Pons (tissue), 1 donor: ENCODE data around the gene GLI1.

Source experiments
- DNase-seq: peaks from one replicate; pipeline ENCODE4 v3.0.0-alpha.2; 2016; ENCODE audit warnings: low spot score

GLI1 gene

DNA sequence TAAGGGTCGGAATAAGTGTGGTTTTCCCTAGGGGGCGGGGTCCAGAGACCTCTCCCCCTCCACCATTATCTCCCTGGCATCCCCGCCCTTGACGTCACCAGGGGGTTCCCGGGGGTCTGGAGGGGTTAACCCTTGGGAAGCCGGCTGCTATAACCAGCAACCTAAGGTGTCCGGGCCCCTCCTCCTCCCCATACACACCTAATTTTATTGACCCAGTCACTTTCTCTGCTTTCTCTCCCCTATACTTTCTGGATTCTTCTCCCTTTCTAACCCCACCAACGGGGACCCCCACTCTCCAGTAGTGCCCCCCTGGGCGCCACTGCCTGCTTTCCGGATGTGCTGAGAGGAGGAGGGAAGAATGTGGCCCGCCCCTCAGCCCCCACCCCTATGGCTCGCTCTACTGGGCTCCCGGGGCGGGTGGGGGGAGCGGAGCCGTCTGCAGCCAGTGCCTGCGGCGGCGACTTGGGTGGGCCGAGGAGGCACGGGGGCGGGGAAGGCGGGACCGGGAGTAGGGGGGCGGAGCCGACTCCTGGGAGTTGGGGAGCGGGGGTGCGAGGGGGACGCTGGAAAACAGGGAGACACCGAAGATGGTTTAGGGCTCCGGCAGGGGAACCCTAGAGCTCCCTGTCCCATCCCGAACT lies 1.8 kb downstream of the GLI1 start:
- no peak for DNase-seq

GRCh38 chr12:57461917-57462250 lies 2.3 kb downstream of the GLI1 start:
- no peak for DNase-seq

GRCh38 chr12:57462251-57462911 lies 2.8 kb downstream of the GLI1 start:
- DNase-seq, result peak; percentile 77

DNA sequence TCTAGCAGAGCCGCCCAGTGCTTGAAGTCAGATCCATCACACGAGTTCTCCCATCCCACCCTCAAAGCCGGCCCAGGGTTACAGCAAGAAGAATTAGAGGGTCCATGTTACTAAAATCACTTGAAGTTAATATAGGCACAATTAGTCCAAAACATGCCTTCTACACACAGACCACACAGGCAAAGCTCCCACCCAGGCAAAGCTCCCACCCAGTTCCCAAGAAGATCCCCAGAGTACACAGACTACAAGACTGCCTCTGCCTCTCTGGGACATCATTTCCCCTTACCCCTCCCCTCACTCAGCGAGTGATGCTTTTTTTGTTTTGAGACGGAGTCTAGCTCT lies 3.3 kb downstream of the GLI1 start:
- DNase-seq, result no peak

DNA sequence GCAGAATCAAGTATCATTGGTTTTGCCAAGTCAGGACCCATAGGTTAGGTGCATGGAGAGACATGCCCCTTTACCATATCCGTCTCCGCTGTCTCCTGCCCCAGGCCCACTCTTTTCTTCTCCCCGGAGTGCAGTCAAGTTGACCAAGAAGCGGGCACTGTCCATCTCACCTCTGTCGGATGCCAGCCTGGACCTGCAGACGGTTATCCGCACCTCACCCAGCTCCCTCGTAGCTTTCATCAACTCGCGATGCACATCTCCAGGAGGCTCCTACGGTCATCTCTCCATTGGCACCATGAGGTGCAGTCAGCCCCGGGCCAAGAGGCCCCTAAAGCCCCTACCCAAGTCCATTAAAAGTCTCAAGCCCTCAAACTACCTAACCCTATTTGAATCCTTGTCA lies 5.0 kb downstream of the GLI1 start:
- DNase-seq, result no peak

- DNase-seq, result no peak
These were observed 5.6 kb downstream of the GLI1 start for GRCh38 chr12:57465030-57465746.

- no peak for DNase-seq
These were observed 6.3 kb downstream of the GLI1 start for GRCh38 chr12:57465747-57466505.

- DNase-seq, result no peak
These were observed 7.8 kb downstream of the GLI1 start for GRCh38 chr12:57467212-57467874.

DNA sequence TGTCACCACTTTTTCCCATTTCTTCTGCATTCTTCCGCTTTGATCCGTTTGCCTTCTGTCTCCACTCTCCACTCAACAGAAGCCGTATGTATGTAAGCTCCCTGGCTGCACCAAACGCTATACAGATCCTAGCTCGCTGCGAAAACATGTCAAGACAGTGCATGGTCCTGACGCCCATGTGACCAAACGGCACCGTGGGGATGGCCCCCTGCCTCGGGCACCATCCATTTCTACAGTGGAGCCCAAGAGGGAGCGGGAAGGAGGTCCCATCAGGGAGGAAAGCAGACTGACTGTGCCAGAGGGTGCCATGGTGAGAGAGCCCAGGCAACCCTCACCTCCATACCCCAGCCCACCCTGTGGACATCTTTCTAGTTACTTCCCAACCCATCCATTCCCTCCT lies 8.3 kb downstream of the GLI1 start:
- no peak for DNase-seq

- no peak for DNase-seq
These were observed 9.9 kb downstream of the GLI1 start for GRCh38 chr12:57469296-57470164.

- DNase-seq, result no peak
These were observed 10.8 kb downstream of the GLI1 start for GRCh38 chr12:57470286-57470969.

- no peak for DNase-seq
These were observed 11.5 kb downstream of the GLI1 start for GRCh38 chr12:57470970-57471656.

DNA sequence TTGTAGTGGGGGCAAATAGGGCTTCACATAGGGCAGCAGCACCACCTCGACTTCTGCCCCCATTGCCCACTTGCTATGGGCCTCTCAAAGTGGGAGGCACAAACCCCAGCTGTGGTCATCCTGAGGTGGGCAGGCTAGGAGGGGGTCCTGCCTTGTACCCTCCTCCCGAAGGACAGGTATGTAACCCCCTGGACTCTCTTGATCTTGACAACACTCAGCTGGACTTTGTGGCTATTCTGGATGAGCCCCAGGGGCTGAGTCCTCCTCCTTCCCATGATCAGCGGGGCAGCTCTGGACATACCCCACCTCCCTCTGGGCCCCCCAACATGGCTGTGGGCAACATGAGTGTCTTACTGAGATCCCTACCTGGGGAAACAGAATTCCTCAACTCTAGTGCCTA lies 12.1 kb downstream of the GLI1 start:
- no peak for DNase-seq

GRCh38 chr12:57472391-57472790 lies 12.8 kb downstream of the GLI1 start:
- no peak for DNase-seq

- DNase-seq, result no peak
These were observed 13.8 kb downstream of the GLI1 start for GRCh38 chr12:57473392-57473791.

DNA sequence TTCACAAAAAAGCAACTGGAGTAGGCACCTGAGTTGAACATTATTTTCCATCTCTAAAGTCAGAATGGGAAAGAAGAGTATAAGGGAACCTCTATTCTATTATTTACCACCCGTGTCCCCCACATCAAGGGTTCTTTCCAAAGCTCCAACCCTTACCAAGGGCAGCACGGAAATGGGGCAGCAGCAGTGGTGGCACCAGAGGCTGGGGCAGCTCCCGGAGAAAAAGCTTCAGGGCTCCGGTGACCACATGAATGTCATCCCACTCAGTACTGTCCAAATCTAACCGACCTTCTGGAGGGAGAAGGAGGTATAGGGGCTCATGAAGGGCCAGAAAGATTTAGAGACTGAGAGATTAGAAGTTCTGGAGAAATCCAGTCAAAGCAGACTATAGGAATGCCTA lies 14.3 kb downstream of the GLI1 start:
- DNase-seq, result no peak

DNA sequence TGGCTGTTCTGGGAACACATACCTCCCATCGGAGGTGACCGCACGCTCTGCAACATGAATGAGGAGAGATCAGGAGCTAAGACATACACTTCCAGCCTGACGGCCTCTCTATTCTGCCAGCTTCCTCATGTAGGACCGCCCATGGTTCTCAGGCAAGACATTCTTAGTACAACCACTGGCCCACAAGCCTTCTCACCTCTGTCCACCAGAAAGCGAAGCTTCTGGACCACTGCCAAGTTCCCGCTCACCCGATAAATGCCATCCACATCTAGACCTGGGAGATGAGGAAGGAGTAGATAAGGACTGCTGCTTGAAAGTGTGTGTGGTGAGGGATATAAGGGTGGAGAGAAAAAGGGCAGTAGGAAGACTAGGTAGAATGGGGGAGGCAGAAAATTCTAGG lies 14.8 kb downstream of the GLI1 start:
- DNase-seq, result no peak

- DNase-seq, result no peak
These were observed 15.3 kb downstream of the GLI1 start for GRCh38 chr12:57474862-57475261.

DNA sequence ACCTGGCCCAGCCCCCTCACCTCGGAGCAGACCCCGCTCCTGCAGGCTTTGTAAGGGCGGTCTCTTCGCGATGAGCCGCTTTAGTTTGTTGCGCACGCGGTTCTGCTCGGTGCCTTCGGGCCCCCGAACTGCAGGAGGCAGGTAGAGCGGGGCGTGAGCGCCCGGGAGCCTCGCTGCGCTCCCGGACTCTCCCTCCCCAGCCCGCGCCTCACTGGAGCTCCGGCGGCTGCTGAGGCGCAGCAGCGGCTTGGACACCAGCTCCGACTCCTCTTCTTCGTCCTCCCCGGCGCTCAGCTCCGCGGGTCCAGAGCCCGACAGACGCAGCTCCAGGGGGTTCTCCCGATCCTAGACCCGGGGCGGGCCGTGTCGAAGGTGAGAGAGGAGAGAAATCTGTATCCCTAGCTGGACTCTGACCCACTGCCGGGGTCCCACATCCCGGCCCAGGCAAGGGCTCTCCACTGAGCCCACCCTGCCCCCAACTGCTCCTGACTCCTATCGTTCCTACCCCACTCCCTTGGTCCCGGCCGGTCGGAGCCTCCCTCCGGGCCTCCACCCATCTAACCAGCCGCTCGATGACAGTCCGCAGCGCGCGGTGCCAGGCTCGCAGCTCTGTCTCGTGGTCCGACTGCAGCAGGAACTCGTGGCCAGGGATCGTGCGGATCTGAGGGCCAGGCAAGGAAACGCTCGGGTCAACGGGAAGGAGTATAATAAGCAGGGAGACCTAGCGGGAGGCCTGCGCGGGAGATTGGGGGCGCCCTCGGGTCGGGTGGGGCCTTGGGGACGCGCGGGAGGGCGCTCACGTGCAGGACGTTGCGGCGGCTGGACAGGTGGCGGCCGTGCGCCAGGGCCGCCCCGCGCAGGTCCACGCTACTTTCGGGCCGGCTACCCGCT lies 15.9 kb downstream of the GLI1 start:
- no peak for DNase-seq
